NT2/D1 (cell line): ENCODE measurements around the gene OR4P4.

Source experiments
- SUZ12 ChIP-seq: IDR thresholded peaks from 2 replicates; pipeline ENCODE4 v1.6.1; 2011; ENCODE audit not compliant: insufficient read length, insufficient read depth; ENCODE audit errors: extremely low read depth
- ZNF274 ChIP-seq: IDR thresholded peaks from 2 replicates; pipeline ENCODE4 v1.6.1; 2011; ENCODE audit warnings: mild to moderate bottlenecking, low read depth, low read length

DNA sequence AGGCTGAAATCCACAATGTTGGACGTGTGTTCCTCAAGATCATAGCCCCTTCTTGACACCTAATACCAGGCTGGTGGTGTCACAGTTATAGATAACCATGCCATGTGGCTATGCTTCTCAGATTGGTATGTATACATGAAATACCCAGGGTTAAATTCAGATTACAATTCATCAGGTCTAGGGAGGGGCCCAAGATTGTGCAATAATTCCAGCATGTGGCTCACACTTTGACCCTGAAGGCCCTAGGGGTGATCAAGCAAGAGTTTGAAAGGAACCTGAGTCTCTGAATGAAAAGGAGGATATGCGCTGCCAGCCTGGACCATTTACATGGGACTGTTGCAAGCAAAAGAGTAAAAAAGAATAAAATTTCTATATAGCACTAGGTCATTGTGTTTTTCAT is 34.5 kb downstream of the OR4P4 start:
- TF ChIP-seq SUZ12 (no peak), ZNF274 (no peak)
